Spleen (tissue), 13 donors: ENCODE measurements around the gene TUBA3E. TPM values are rescaled to one million over a fixed set of nuclear protein-coding genes. Genes with fewer than 3 reads are reported as not detected.

Experiments used
- DNase-seq: peaks from one replicate; pipeline ENCODE4 v3.0.0-alpha.2; 2020
- H3K27ac ChIP-seq, 8 donors: fragments of 200-600 bp; sonication (generic) in 7 of 8; 1 replicate in 4 of 8; 2 replicates in 4 of 8; pipeline versions ENCODE4 v1.5.0 to v1.8.0; 2016 to 2021; ENCODE audit warnings: inconsistent platforms in 4 of 8, mild to moderate bottlenecking in 4 of 8, moderate library complexity in 1 of 8
- H3K27me3 ChIP-seq, 7 donors: fragments of 200-600 bp; sonication (generic) in 6 of 7; replicated peaks in 1 of 7; 1 replicate in 4 of 7; 2 replicates in 3 of 7; pipeline versions ENCODE4 v1.5.0 to v1.8.0; 2016 to 2021; ENCODE audit warnings: inconsistent platforms in 3 of 7, mild to moderate bottlenecking in 1 of 7
- H3K36me3 ChIP-seq, 6 donors: fragments of 200-600 bp; sonication (generic) in 5 of 6; 1 replicate in 4 of 6; 2 replicates in 2 of 6; pipeline versions ENCODE4 v1.5.0 to v1.8.0; 2016 to 2021; ENCODE audit warnings: inconsistent platforms in 2 of 6
- H3K4me1 ChIP-seq, 6 donors: fragments of 200-600 bp; sonication (generic) in 5 of 6; 1 replicate in 3 of 6; 2 replicates in 3 of 6; pipeline versions ENCODE4 v1.5.0 to v1.8.0; 2016 to 2021; ENCODE audit warnings: inconsistent platforms in 3 of 6
- H3K4me3 ChIP-seq, 8 donors: fragments of 200-600 bp; sonication (generic) in 7 of 8; 1 replicate in 4 of 8; 2 replicates in 4 of 8; pipeline versions ENCODE4 v1.5.0 to v1.8.0; 2016 to 2021; ENCODE audit warnings: inconsistent platforms in 4 of 8, mild to moderate bottlenecking in 4 of 8, moderate library complexity in 2 of 8
- H3K9me3 ChIP-seq, 8 donors: fragments of 200-600 bp; sonication (generic) in 7 of 8; 1 replicate in 4 of 8; 2 replicates in 4 of 8; pipeline versions ENCODE4 v1.5.0 to v1.8.0; 2016 to 2021; ENCODE audit warnings: inconsistent platforms in 4 of 8
- POLR2A ChIP-seq, 3 donors: fragments of 450-650 bp; IDR thresholded peaks; one replicate each; pipeline ENCODE4 v1.5.1; 2017; ENCODE audit warnings: antibody characterized with exemption in 3 of 3, mild to moderate bottlenecking in 1 of 3
- POLR2AphosphoS5 ChIP-seq, 3 donors: sonication (generic); formaldehyde crosslinking; IDR thresholded peaks; one replicate each; pipeline ENCODE4 v1.5.1; 2017; ENCODE audit warnings: antibody characterized with exemption in 3 of 3
- WGBS, 5 donors: extraction: QIAGEN DNeasy Blood & Tissue Kit in 3 of 5; methylation state at CpG; one replicate each; pipeline versions ENCODE4 v1.1.5 to v1.1.7; 2013 to 2018; 5-methylcytosine and 5-hydroxymethylcytosine counted together
- intact Hi-C: fragments of 100-400 bp; cut with DNase I; formaldehyde crosslinking; loops from one replicate; pipeline ENCODE4 v1.15.0; 2023; ENCODE audit warnings: low total_unique reads
- long read RNA-seq, 2 donors: transcript quantifications; one replicate each; lab custom pipeline, GENCODE V29; 2026
- polyA plus RNA-seq, 3 donors: library from polyadenylated mRNA; stranded (reverse); fragments of 200-250 nt; gene quantifications; one replicate each; pipeline ENCODE4 v1.2.1, GENCODE V29; 2013
- total RNA-seq, 7 donors: library from RNA; depleted of rRNA in 3 of 7; stranded (reverse); fragments of >200 nt in 3 of 7; fragmentation: NEBNext Ultra II Directional in 4 of 7; extraction: Animal tissue kit (Norgen Biotek cat#: 25700) in 4 of 7; gene quantifications; one replicate each; pipeline versions ENCODE4 v1.1.0 to v1.2.1, GENCODE V29; 2016 to 2021
- TF ChIP-seq, protein P1 (sequence below), 11 experiments: fragments of 200-600 bp in 7 of 11; fragments of 450-650 bp in 4 of 11; sonication (generic) in 4 of 11; IDR thresholded peaks in 8 of 11; conservative IDR thresholded peaks in 3 of 11; 1 replicate in 7 of 11; 2 replicates in 4 of 11; pipeline versions ENCODE4 v1.4.0 to v1.8.0; 2016 to 2021; ENCODE audit warnings: antibody characterized with exemption in 11 of 11, inconsistent platforms in 4 of 11, mild to moderate bottlenecking in 1 of 11
- donor health status: healthy with polysubstance abuse.
- donor health status: DM: no; HTN: no; CAD: no; lungs with moderate emphysema.
- donor health status: DM: no; HTN: no; CAD: no.
- donor health status: Bipolar disorder and iron deficiency.
- donor health status: healthy.
- donor health status: DM: no; HTN: no; CAD: no.
- donor health status: DM: yes; HTN: yes; CAD: no.

The TUBA3E gene
- total RNA-seq (not detected), polyA plus RNA-seq (under 1 TPM in 1 of 3 donors, not detected in 2; 0.11 TPM)
- long read RNA-seq, donor 1: 0 reads
- long read RNA-seq, donor 2: 0 reads

DNA sequence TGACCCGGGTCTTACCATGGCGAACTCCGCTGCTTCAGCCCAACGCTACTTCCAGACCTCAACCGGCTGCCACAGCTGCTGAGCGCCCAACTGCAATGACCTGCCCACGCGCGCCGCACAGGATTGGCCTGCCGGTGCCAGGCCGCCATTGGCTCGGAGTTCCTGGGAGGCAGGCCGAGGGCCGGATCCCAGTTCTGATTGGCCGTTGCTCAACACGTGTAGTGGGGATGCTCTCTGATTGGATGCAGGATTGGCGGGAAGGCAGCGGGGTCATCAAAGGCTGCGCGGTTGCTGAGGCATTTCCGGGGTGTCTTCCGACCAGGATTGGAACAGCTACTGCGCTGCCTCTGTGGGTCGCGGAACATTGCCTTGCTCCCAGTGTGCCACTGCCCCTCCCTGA is at the start of gene TUBA3E:
Gene TUBA3E, minus strand, starts transcription at position 97 of the 400 bp plus-strand sequence. Its CDS starts 79 bp downstream, at position 18.
- intact Hi-C loops: no loop called here
- WGBS, 5 donors: 92 to 100% (median 97%) methylated on average over 5 to 26 of the region's 26 CpGs
- no peaks in the 10 kb centered on the region for H3K9me3 ChIP-seq
- no peak within 1 kb of the TSS for H3K4me3 ChIP-seq
- H3K4me1 ChIP-seq: no peaks in the 10 kb centered on the region
- H3K27ac ChIP-seq: no peak within 1 kb of the TSS
- no peaks in the 10 kb centered on the region for H3K36me3 ChIP-seq
- no peak for TF ChIP-seq POLR2A (IDR thresholded peaks at IDR 0.05)
- DNase-seq: no peak
- no peaks in the 10 kb centered on the region for H3K27me3 ChIP-seq

DNA sequence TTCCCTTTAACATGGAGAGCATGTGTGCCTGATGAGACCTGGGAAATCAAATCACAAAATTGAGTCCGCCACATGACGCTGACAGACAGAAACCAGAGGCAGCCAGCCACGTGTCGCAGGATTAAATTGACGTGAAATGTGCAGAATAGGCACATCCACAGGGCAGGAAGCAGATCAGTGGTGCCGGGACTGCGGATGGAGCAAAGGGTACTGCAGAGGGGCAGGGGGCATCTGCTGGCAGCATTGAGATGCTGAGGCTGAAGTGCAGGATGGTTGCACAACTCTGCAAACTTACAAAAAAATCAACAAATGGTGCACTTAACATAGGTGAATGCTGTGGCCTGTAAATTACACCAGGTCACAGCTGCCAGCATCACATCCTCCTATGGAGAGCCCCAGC is 48.2 kb upstream of the TUBA3E start:
- no peak overlapping the region for H3K27ac ChIP-seq
- no peaks in the 10 kb centered on the region for H3K36me3 ChIP-seq
- 69 to 78% (median 74%) methylated on average over 7 of the region's 7 CpGs for WGBS, 5 donors
- H3K9me3 ChIP-seq: no peaks in the 10 kb centered on the region
- no peak overlapping the region for H3K4me3 ChIP-seq
- H3K4me1 ChIP-seq: no peaks in the 10 kb centered on the region
- H3K27me3 ChIP-seq: peaks cover 0 to 52% (median 0%) of the 10 kb centered on the region in 7 donors
- no peak for TF ChIP-seq POLR2A (IDR thresholded peaks at IDR 0.05)
- no peak for TF ChIP-seq POLR2AphosphoS5 (IDR thresholded peaks at IDR 0.05)
- TF ChIP-seq, protein P1, sequence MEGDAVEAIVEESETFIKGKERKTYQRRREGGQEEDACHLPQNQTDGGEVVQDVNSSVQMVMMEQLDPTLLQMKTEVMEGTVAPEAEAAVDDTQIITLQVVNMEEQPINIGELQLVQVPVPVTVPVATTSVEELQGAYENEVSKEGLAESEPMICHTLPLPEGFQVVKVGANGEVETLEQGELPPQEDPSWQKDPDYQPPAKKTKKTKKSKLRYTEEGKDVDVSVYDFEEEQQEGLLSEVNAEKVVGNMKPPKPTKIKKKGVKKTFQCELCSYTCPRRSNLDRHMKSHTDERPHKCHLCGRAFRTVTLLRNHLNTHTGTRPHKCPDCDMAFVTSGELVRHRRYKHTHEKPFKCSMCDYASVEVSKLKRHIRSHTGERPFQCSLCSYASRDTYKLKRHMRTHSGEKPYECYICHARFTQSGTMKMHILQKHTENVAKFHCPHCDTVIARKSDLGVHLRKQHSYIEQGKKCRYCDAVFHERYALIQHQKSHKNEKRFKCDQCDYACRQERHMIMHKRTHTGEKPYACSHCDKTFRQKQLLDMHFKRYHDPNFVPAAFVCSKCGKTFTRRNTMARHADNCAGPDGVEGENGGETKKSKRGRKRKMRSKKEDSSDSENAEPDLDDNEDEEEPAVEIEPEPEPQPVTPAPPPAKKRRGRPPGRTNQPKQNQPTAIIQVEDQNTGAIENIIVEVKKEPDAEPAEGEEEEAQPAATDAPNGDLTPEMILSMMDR (IDR thresholded peaks at IDR 0.05 in 8 of 11, conservative IDR thresholded peaks at IDR 0.05 in 3 of 11): no peak
- no peak for DNase-seq
- intact Hi-C loops: no loop called here

DNA sequence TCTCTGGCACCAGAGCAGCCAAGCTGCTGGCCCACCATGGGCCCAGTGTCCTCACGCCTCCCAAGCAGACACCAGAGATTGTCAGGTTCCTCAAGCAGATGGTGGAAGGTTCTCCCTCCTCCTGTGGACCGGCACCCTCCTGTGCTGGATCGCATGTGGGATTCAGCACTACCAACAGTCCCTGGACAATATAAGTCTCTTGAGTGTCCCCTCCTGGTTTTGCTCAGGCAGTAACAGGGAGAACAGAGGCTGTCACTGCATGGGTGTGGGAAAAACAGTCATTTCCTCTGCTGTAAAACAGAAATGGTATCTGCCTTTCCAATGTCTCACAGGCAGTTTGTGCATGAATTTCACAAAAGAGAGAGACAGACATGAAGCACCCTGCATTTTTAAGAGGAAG is 47.7 kb upstream of the TUBA3E start:
- WGBS, 5 donors: 56 to 83% (median 73%) methylated on average over 3 of the region's 3 CpGs

DNA sequence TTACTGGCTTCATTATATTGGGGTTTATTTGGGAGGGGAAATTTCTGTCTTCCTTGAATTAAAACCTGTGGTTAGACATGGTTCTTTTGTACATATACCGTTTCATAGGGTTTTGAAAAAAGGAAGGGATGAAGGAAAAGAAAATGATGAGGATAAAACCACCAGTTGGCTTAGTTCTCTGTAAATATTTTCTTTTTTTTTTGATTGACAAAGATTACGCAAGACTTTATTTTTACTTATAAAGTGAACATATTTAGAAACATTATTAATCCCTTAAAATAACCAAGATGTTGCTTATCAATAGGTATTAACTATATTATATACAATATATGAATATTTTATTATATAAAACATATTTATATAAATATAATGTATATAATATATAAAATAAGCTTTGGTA is 45.1 kb upstream of the TUBA3E start:
- no peaks in the 10 kb centered on the region for H3K36me3 ChIP-seq
- H3K4me3 ChIP-seq: no peak overlapping the region
- H3K27ac ChIP-seq: no peak overlapping the region
- DNase-seq: no peak
- 76 to 89% (median 83%) methylated on average over 2 of the region's 2 CpGs for WGBS, 5 donors
- intact Hi-C loops: no loop called here
- H3K4me1 ChIP-seq: no peaks in the 10 kb centered on the region
- peaks cover 0 to 31% (median 0%) of the 10 kb centered on the region in 7 donors for H3K27me3 ChIP-seq
- TF ChIP-seq, protein P1 (IDR thresholded peaks at IDR 0.05 in 8 of 11, conservative IDR thresholded peaks at IDR 0.05 in 3 of 11): no peak
- TF ChIP-seq POLR2AphosphoS5 (IDR thresholded peaks at IDR 0.05): no peak
- TF ChIP-seq POLR2A (IDR thresholded peaks at IDR 0.05): no peak
- H3K9me3 ChIP-seq: no peaks in the 10 kb centered on the region

More for the DNA sequence above, 47.7 kb upstream of the TUBA3E start:
- intact Hi-C loops: no loop called here
- Histone ChIP-seq H3K27me3 (peaks cover 0 to 48% (median 0%) of the 10 kb centered on the region in 7 donors), H3K36me3 (no peaks in the 10 kb centered on the region), H3K27ac (no peak overlapping the region), H3K4me3 (no peak overlapping the region), H3K9me3 (no peaks in the 10 kb centered on the region), H3K4me1 (no peaks in the 10 kb centered on the region)
- TF ChIP-seq, protein P1 (IDR thresholded peaks at IDR 0.05 in 8 of 11, conservative IDR thresholded peaks at IDR 0.05 in 3 of 11): no peak
- TF ChIP-seq POLR2AphosphoS5 (IDR thresholded peaks at IDR 0.05) (no peak), POLR2A (IDR thresholded peaks at IDR 0.05) (no peak)
- DNase-seq: no peak
